Brain pericyte (primary cell): Measurements from ENCODE around the gene ZMYND10.
A peak's percentile ranks its signal among the peaks of the same experiment; 100 is the strongest.

ENCODE experiments used
- DNase-seq: peaks from one replicate; pipeline ENCODE4 v3.0.0-alpha.2; 2012; ENCODE audit warnings: low read depth, low spot score

The ZMYND10 gene

DNA sequence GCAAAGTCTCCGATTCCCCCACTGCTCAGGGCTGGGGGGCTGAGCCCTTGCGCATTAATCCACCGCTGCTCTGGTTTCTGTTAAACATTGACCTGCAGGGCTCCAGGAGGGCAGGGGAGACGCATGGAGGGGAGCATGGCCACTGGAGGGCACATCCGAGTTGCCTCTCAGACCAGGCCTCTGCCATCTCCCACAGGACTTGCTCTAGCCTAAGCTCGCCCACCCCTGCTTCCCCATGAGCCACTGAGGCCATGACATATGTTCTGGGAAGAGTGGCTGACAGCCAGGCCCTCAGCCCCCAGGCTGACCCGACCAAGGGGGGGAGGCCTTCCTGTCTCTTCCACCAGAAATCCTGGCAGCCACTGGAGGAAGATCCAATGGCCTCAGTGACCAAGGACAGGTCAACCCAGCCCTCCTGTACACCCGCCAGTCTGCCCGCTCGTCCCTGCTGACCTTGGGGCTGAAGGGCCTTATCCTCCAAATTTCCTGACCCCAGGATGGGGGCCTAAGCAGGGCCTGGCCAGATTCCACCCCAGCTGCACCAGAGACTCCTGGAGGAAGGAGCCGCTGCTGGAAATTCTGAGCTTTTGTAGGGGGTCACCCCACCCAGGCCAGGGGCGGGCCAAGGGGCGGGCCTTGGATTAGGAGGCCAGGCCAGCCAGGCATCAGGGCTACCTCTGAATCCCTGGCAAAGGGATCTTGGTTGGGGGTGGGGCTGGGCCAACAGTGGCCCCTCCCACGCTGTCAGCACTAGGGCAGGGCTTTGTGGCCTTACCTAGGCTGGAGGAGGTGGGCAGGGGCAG lies 42.3 kb downstream of the ZMYND10 start, which contains the start of gene HYAL1:
Gene HYAL1 (minus strand): TSS at position 562 of the 803 bp plus-strand sequence. CDS start 618 bp downstream, outside the sequence.
- DNase-seq: no peak

- DNase-seq: no peak
Observed at GRCh38 chr3:50302095-50303012, 43.2 kb downstream of the ZMYND10 start.

DNA sequence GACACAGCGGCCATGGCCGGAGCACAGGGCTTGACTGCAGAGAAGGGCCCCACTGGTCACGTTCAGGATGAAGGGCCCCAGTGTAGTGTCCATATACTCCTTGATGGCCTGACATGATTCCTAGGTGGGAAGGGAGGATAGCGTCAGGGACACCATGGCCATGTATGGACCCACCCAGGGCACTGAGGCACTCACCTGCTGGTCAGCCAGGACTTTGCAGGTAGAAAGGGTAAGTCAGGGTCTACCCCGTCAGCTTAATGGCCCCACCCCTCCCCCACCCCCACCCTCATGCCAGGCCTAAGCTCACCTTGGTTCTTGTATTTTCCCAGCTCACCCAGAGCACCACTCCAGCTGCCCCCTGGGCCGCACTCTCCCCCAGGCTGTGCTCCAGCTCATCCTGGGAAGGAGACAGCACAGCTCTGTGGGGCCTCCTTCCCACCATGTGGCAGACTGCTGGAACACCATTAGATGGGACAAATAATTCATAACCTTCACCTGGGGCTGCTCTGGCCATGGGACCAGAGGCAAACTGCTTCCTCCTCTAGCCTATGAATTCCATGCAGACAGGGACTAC lies 44.8 kb downstream of the ZMYND10 start:
- DNase-seq: no peak

DNA sequence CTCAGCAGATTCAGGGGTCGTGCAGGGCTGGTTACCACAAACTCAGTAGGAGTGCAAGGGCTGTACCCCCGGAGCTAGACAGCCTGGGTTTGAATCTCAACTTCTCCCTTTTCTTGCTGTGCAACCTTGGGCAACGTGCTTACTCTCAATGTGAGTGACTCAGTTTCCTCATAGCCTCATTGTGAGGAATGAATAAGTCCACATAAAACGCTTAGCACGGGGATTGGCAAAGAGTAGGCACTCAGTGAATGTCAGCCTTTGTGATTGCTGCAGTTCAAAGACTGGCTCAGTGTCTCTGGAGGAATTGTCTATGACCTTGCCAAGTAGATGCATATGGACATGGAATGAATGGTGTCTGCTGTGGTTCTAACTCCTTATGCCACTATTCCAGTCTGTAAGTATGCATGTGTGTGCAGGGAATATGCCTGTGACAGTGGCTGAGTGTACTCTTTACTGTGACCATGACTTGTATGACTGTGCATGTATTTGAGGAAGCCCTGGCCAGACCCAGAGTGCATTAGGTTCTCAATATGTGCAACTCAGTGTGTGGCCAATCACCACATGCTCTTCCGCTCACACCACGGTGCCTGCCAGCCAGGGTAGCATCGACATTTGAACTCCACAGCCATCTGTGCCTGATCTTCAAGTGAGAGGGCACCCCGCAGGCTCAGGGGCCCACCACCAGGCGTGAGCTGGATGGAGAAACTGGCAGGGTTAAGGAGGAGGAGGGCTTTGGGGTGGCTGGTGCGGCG lies 45.4 kb downstream of the ZMYND10 start:
- DNase-seq: no peak

GRCh38 chr3:50299638-50299928 lies 45.9 kb downstream of the ZMYND10 start:
- DNase-seq: no peak

- peak; percentile 98 for DNase-seq
Observed at GRCh38 chr3:50298836-50299637, 46.5 kb downstream of the ZMYND10 start, which contains the start of the genes HYAL3 and NAA80. TSS of gene HYAL3 (minus strand) at chr3:50299405. CDS start at chr3:50295602, 3,803 bp downstream. TSS of gene NAA80 (minus strand) at chr3:50299405. CDS start at chr3:50297463, 1,942 bp downstream.

- DNase-seq: no peak
Observed at GRCh38 chr3:50297896-50298725, 47.4 kb downstream of the ZMYND10 start.

GRCh38 chr3:50297384-50297775 lies 48.2 kb downstream of the ZMYND10 start:
- no peak for DNase-seq

DNA sequence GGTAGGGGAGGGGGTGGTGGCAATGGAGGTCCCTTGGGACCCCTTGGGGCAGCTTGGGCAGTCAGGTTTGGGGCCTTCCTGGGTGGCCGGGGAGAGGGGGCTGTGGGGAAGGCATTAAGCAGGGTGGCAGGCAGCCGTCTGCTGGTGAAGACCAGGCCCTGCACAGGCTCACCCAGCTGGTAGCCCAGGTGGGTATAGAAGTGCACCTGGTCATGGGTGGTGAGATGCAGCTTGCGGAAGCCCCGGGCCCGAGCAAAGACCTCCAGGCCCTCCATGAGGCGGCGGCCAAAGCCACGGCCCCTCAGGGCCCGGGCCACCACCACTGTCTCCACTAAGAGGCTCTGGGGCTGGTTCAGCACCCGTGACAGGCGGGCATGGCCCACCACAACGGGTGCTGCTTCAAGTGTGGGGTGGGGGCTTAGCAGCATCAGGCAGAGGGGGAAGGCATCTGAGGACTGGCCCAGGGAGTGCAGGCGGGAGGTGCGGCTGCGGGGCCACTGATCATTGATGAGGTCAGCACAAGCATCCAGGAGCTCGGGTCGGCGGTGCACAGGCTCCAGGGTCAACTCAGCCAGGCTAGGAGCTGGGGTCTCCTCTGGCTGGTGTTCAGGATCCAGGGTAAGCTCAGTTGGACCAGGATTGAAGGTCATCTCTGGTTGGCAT lies 48.7 kb downstream of the ZMYND10 start:
- no peak for DNase-seq

DNA sequence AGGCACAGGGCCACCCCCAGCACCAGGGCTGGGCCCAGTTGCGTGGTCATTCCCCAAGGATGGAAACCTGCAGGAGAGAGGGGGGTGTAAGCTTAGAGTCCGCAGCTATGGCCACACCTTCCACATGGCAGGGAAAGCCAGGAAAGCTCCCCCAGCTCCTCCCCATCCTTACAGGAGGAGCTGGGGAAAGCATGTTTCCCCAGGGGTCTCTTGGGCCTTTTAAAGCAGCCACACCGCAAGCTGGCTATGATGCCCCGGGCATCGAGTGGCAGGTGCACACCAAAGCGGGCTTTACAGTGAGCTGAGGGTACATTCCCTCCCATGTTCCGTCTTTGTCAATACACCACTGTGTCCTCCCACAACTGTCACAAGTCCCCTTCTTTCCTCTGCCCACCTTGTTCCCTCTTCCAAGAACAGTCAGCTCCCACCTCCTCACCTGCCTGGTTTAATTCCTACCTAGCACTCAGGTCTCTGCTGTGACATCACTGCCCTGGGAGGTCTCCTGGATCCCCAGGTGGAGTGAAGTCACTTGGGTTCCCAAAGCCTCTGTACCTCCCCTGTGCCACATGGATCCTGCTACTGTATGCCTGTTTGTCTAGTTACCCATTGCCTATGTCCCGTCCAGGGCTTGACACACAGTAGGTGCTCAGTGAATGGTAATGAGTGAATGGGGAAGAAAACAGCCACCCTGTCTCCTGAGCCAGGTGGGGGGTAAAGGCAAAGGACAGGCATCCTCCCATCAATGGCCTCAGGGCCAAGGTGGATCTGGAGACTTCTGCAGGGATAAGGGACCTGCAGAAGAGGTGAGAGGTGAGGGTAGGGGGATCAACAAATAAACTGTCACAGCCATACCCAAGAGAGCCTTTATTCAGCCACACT lies 49.7 kb downstream of the ZMYND10 start:
- no peak for DNase-seq

DNA sequence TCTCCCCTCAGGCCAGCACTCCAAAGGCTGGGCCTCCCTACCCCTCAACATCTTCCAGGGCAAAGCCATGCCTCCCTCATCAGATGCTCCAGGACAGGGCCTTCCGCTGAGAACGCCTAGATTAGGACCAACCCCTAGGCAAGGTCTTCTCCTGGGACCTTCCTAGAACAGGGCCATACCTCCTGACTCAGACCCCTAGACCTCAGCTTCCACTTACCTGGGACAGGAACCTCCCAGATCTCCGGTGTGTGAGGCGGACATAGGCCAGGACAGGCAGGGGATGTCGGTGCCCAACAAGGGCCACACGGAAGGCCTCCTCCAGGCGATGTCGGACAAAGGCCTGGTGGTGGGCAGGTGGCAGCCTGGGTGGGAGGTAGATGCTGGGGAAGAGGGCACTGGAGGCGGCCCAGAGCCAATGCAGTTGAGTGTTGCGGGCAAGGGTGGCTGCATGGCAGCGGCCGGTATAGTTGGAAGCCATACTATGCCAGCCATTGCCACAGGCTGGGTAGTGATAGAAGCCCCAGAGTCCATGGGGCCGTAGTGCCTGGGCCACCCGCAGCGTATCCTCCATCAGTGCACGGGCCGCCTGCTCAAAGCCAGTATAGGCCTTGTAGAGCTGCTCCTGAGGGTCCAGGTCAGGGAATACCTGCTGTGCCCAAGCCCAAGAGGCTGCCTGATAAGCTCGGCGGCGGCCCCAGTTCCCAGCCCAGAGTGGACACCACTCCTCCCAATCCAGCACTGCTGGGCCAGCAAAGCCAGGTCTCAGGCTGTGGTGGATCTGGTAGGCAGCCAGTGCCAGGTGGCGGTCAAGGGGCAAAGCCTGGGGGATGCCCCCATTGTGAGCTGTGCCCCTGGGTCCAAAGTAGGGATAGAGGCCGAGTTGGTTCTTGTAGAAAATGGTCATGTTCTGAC lies 50.8 kb downstream of the ZMYND10 start:
- DNase-seq: no peak

GRCh38 chr3:50294089-50294488 lies 51.4 kb downstream of the ZMYND10 start:
- no peak for DNase-seq

GRCh38 chr3:50293079-50293801 lies 52.3 kb downstream of the ZMYND10 start:
- DNase-seq: no peak

- DNase-seq: peak; percentile 92
Observed at GRCh38 chr3:50292159-50293078, 53.1 kb downstream of the ZMYND10 start, which contains the start of gene IFRD2. TSS of gene IFRD2 (minus strand) at chr3:50292429. CDS start at chr3:50292274, 155 bp downstream.
